Left kidney (tissue), 2 donors: ENCODE data around the gene UFD1. TPM values are rescaled to one million over a fixed set of nuclear protein-coding genes. Genes with fewer than 3 reads are reported as not detected.

ENCODE experiments used
- DNase-seq: peaks from one replicate; pipeline ENCODE4 v3.0.0-alpha.2; 2013
- polyA plus RNA-seq: library from polyadenylated mRNA; unstranded; fragments of 120-200 nt; gene quantifications from one replicate; pipeline ENCODE4 v1.2.1, GENCODE V29; 2013; ENCODE audit not compliant: insufficient read length

UFD1 gene
- polyA plus RNA-seq, 1 donor = 67.5 TPM

- no peak for DNase-seq
These were observed 5.4 kb downstream of the UFD1 start for GRCh38 chr22:19473578-19473977.

- no peak for DNase-seq
These were observed 6.8 kb downstream of the UFD1 start for GRCh38 chr22:19472233-19472632.

- no peak for DNase-seq
These were observed 7.4 kb downstream of the UFD1 start for GRCh38 chr22:19471572-19471971.

- DNase-seq = no peak
These were observed 9.0 kb downstream of the UFD1 start for GRCh38 chr22:19470010-19470409.

- DNase-seq = no peak
These were observed 9.6 kb downstream of the UFD1 start for GRCh38 chr22:19469421-19469820.

GRCh38 chr22:19467912-19468311 lies 11.1 kb downstream of the UFD1 start:
- DNase-seq = no peak

GRCh38 chr22:19466848-19467752 lies 11.9 kb downstream of the UFD1 start:
- no peak for DNase-seq

- no peak for DNase-seq
These were observed 12.8 kb downstream of the UFD1 start for GRCh38 chr22:19466126-19466716.

- DNase-seq = no peak
These were observed 14.0 kb downstream of the UFD1 start for GRCh38 chr22:19464975-19465374.

- no peak for DNase-seq
These were observed 14.4 kb downstream of the UFD1 start for GRCh38 chr22:19464546-19464945.

GRCh38 chr22:19463491-19464469 lies 15.2 kb downstream of the UFD1 start:
- DNase-seq = no peak

GRCh38 chr22:19463008-19463407 lies 16.0 kb downstream of the UFD1 start:
- DNase-seq = no peak

- DNase-seq = no peak
These were observed 17.5 kb downstream of the UFD1 start for GRCh38 chr22:19461506-19461905.

- DNase-seq = no peak
These were observed 19.0 kb downstream of the UFD1 start for GRCh38 chr22:19460036-19460435.

GRCh38 chr22:19457828-19458428 lies 21.1 kb downstream of the UFD1 start:
- DNase-seq = no peak

- no peak for DNase-seq
These were observed 22.5 kb downstream of the UFD1 start for GRCh38 chr22:19456541-19456940.

GRCh38 chr22:19455585-19456370 lies 23.2 kb downstream of the UFD1 start:
- DNase-seq = no peak

- no peak for DNase-seq
These were observed 24.0 kb downstream of the UFD1 start for GRCh38 chr22:19455033-19455432.

GRCh38 chr22:19454156-19454555 lies 24.8 kb downstream of the UFD1 start:
- no peak for DNase-seq

- DNase-seq = no peak
These were observed 25.3 kb downstream of the UFD1 start for GRCh38 chr22:19453718-19454117.

- DNase-seq = no peak
These were observed 27.4 kb downstream of the UFD1 start for GRCh38 chr22:19451570-19451969.
